HL-60/S4 (cell line): ENCODE data around the gene CACNG4.

Experiments
- in situ Hi-C: fragments of 300-500 bp; cut with MboI; formaldehyde crosslinking; loops from 2 replicates; pipeline ENCODE4 v1.14.3; 2022; ENCODE audit warnings: low sequenced_read_pairs

Gene CACNG4

DNA sequence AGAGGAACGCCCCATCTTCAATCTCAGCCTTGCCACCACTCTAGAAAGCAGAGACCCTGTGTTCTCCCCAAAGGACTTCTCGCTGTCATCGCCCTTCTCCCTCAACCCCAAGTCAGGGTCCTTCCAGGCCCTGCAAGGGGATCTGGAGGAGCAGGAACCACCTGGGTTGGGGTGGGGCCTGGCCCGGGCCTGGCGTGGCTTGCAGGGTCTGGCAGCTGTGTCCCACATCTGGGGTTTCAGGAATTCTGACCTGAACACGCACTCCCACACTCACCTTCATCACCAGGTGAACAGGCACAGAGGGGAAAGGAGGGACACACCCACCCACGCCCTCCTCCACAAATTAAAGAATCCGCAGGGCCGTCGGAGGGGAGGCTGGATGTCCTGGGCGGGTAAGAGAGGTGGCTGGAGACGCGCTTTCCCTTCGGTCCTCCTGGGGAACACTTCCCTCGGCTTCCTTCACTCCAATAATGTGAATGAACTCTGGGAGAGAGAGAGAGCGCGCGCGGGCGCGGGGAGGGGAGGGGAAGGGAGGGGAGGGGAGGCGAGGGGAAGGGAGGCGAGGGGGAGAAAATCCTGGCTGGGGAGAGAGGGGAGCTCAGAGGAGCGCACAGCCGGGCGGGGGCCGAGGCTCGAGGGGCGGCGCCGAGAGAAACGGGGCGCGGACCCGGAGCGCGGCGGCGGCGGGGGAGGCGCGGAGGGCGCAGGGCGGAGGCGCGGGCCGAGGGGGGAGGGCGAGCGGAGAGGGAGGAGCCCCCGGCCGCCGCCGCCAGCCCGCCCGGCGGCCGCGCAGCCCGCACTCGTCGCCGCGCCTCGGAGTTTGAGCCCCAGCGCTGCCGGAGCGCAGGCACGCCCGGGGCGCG lies at the start of gene CACNG4:
TSS of gene CACNG4 (plus strand) at position 799 of the 863 bp plus-strand sequence. CDS start 205 bp downstream, outside the sequence.
- in situ Hi-C loops, result no loop called here

DNA sequence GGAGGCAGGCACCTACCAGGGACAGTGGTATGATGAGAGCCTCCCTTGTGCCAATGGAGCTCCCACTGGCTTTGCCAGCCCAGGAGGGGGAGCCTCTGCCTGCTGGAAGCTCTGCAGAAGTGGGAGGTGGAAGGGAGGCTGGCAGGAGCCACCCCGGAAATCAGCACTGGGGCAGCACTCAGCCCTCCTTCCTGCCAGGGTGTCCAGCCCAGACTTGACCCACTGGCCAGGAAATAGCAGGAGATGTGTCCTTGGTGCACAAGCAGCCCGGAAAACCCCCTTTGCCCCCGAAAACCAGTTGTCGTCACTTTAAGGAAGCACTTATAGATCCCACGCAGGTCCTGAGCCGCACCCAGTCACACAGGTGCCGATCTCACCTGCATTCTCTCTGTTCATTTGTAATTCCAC lies 49.3 kb upstream of the CACNG4 start:
- in situ Hi-C loops, result no loop called here

DNA sequence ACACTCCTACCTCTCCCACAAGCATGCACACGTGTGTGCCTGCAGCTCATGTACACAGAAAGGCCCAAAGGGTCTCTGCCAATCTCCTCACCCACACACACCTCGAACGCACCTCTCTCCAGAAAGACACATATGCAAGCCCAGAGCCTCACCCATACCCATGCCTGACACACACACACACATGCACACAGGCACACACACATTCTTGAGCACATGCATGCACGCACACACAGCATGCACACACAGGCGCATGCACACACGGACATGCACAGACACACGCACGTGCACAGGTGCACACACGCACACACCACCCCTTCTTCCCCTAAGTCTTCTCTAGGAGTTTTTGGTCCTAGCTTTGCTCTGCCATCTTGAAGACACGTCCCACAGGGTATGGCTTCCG lies 48.7 kb upstream of the CACNG4 start:
- in situ Hi-C loops, result no loop called here

DNA sequence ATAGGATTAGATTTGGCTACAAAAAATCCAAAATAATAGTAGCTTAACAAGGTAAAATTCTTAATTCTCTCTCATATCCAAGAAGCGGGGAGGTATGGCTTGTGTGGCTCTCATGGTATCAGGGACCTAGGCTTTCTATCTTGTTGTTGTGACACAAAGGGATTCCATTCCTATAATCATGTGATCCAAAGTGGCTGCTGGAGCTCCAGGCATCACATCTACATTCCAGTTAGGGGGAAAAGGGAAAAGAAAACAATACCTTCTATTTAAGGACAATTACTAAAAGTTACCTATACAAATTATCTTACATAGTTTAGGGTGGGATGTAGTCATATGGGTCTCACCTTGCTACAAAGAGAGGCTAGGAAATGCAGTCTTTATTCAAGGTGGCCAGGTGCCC lies 47.6 kb upstream of the CACNG4 start:
- in situ Hi-C loops, result no loop called here

DNA sequence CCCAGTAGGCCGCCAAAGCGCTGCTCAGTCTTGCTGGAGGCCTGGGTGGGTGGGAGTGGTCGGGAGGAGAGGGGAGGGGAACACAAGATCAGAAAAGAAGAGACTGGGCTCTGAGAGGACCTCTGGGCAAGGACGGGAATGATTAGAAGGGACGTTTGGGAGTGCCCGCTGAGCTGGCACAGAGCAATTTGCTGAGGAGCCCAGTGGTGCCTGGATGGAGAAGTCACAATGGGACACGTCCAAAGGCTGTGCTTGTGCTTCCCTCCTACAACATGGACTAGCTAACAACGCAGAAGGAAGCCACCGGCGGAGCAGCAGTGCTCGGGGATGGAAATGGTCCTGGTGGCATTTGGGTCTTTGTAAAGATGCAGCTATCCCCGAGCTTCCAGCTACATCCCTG lies 45.6 kb upstream of the CACNG4 start:
- in situ Hi-C loops, result no loop called here

DNA sequence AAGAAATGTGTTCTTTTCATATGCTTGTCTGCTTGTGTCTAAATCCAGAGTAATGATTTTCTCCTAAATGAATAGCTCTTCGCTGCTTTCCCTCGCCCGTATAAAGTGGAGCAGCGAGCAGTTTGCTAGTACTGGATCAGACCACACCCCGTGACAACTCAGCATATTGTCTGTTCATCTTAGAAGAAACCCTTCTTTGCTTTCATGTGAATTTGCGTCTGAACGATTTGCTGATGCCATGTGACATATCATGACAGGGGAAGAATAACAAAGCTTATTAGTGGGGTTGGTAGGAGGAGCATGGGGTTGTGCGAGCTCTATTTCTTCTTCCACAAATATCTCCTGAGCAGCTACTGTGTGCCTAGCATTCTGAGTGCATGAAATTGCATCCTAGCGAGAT lies 44.1 kb upstream of the CACNG4 start:
- in situ Hi-C loops, result no loop called here

DNA sequence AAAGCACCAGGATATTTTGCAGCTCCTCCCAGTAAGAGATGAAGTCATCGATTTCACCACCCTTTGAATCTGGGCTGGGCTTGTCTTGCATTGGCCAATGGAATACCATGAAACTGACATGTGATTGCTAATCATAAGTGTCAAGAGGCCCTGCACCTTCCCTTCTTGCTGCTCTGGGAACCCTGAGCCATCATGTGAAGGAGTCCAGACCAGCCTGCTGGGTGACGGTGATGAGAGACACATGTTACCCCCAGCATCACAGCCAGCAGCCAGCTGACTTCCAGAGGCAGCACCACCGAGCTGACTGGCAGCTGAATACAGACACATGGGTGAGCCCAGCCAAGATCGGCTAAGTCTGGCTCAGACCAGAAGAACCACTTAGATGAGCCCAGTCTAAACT lies 43.6 kb upstream of the CACNG4 start:
- in situ Hi-C loops, result no loop called here

DNA sequence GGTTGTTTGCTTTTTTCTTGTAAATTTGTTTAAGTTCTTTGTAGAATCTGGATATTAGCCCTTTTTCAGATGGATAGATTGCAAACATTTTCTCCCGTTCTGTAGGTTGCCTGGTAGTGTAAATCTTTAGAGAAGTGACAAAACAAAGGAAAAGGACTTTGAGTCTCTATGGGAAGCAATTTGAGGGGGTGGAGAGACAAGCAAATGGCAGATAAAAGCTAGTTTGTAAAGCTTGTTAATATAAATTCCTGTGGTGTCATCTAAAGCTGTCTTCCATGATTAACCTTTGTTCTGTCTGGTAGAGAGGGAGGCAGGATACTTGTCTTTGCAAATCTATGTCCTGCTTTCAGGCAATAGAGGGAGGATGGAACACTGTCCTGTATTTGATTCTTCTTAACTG lies 40.6 kb upstream of the CACNG4 start:
- in situ Hi-C loops, result no loop called here

DNA sequence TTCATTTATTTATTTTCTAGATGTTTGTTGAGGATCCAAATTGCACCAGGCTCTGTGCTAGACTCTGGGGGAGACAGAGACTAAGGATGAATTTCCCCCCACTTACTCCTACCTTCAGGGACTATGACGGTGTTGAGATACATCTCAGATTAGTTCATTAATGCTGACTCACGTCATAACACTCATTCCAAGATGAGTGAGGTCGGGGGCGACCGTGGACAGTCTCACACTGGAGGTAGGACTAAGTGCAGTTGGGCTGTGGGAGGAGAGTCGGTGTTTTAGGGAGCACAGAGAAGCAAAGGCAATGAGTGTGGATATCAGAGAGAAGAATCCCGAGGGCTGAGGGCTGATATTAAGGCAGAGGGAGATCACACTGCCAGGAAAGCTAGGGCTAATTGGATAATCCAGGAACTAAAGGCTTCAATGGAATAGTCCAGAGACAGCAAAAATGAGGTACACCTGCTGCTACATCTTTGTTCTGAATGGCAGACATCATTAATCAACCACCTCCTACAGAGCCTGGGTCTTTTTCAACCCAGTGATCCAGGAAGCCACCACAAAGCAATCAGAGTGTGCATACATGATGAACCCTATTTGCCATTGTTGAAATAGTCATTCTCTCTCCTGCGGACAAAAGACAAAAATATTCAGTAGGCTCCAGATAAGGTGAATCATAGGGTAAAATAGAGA lies 38.6 kb upstream of the CACNG4 start:
- in situ Hi-C loops, result no loop called here

DNA sequence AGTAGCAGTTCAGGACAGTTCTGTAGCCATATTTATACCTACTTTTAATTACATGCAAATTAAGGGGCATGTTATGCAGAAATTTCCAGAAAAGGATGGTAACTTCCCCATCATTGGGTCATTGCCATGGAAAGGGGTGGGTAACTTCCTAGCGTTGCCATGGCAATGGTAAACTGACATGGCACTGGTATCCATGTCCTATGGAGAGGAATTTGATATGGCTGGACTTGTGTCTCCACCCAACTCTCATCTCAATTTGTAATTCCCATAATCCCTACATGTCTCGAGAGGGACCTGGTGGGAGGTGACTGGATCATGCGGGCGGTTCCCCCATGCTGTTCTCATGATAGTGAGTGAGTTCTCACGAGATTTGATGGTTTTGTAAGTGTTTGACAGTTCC lies 35.6 kb upstream of the CACNG4 start:
- in situ Hi-C loops, result no loop called here

DNA sequence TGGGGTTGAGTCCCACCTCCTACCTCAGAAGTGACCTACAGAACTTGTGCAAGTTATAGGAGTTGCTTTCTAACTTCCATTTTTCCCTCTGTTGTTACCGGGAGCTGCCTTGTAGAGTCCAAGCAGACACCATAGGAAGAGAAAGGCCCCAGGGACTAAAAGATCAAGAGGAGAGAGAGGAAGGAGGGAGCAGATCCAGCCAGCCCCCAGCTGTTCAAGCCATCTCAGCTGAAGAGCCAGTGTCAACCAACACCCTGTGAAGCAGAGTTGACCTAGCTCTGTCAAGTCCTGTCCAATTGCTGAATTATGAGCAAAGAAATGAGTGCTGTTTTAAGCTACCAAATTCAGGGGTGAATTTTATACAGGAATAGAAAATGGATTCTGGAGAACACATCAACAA lies 34.9 kb upstream of the CACNG4 start:
- in situ Hi-C loops, result no loop called here

DNA sequence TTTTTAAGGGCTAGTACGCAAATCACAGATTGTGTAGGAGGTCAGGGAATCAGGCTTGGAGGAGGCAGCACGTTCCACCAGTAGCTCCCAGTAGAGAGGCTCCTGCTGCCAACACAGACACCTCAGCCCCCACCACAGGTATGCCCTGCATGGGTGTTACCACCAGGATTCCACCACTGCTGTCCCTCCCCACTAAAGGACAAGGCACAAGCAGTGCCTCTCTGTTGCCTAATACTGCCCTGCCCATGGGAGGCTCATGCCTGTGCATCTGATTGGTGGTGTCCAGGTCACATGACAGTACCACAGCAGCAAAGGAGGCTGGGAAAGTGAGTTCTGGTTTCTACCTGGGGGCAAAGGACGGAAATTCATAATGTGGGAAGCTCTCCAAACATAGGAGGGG lies 33.6 kb upstream of the CACNG4 start:
- in situ Hi-C loops, result no loop called here

DNA sequence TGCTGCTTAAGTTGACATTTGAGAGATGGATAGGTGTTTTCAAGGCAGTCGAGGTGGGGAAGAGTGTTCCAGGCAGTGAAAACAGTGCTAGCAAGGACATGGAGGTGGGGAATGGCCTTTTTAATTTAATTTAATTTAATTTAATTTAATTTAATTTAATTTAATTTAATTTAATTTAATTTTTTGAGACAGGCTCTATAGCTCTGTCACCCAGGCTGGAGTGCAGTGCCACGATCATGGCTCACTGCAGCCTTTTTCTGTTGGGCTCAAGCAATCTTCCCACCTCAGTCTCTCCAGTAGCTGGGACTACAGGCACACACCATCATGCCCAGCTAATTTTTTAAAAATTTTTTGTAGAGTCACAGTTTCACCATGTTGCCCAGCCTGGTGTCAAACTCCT lies 32.2 kb upstream of the CACNG4 start:
- in situ Hi-C loops, result no loop called here

DNA sequence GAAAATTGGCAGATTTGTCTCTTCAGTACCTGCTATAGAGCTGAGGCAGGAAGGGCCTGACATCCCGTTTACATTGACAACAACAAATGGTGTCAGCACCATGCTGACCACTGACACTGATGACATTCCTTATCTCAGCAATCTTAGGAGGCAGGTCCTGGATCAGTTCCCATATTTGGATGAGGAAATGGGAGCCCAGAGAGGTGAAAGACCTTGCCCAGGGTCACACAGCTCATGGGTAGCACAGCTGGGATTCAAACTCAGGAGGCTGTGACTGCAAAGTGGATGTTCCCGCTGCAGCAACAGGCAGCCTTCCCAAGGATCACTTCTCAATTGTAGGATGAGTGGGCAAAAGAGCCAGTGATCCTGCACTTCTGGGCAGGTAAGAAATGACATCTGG lies 30.5 kb upstream of the CACNG4 start:
- in situ Hi-C loops, result no loop called here

DNA sequence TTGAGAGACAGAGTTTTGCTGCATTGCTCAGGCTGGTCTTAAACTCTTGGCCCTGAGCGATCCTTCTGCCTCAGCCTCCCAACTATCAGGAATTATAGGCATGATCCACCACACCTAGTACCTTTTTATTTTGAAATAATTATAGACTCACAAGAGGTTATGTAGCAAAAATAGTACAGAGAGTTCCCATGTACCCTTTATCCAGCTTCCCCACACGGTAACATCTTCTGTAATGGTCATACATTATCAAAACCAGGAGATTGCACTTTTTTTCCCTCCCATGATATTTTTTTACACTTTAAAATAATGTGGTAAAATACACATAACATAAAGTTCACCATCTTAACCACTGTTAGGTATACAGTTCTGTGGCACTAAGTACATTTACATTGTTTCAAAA lies 28.8 kb upstream of the CACNG4 start:
- in situ Hi-C loops, result no loop called here

DNA sequence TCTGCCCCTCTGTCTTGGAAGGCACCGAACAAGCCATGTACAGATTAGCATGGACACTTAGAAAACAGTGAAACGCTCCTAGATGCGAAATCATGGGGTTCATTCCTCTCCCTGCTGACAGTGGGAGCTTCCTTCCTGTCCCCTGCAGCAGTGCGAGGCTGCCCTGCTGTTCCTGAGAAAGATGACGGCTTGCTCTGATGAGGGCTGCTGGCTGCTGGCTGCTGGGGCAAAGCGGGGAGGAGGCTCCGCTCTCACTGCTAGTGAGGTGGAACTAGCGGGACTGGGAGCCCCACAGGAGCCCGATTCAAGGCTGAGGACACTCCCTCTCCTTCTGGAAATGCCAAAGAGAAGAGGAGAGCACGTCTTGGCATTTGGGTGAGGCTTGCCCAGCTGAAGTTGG lies 25.9 kb upstream of the CACNG4 start:
- in situ Hi-C loops, result no loop called here

DNA sequence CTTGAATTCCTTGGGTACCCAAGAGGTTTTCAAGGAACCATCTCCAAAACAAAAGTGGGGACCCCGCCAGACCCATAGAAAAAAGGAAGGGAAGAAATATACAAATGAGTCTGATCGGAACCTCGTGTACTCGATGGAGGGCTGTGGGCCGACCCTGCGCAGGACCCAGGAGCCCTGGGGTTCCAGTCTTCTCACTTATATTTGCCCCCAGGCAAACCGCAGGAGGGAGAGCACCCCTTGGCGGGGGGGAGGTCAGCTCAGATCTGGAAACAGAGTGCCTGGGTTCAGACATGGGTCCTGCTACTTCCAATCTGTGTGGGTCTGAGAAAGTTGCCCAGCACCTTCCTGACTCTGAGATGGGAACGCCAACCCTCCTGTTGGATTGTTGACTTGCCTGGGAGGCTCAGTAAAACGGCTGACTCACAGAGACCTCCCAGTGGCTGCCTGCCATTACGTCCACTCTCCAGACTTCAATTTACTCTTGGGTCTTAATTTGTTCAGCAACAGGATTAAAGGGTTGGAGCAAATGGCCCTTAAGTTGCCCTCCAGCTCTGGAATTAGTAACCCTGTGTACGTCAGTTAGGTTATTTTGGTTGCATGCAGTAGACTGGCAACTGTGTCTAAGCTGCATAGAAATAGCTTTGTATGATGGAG lies 24.9 kb upstream of the CACNG4 start:
- in situ Hi-C loops, result no loop called here

DNA sequence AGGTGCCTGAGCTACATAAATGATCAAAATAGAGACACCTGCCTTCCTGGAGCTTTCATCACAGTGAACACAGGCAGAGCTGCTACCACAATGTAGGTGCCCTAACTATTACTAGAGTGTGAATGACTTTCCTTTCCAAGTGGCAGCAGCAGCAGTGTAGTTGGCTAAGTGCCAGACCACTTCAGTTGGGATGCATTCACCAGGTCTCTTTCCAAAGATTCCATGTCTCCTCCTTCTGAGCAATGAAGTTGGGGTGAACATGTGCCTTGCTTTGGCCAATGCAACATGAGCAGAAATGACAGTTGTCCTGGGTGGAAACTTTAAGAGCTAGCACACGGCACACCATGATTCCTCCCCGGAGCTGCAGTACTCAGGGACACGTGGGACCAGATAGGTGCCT lies 23.3 kb upstream of the CACNG4 start:
- in situ Hi-C loops, result no loop called here

DNA sequence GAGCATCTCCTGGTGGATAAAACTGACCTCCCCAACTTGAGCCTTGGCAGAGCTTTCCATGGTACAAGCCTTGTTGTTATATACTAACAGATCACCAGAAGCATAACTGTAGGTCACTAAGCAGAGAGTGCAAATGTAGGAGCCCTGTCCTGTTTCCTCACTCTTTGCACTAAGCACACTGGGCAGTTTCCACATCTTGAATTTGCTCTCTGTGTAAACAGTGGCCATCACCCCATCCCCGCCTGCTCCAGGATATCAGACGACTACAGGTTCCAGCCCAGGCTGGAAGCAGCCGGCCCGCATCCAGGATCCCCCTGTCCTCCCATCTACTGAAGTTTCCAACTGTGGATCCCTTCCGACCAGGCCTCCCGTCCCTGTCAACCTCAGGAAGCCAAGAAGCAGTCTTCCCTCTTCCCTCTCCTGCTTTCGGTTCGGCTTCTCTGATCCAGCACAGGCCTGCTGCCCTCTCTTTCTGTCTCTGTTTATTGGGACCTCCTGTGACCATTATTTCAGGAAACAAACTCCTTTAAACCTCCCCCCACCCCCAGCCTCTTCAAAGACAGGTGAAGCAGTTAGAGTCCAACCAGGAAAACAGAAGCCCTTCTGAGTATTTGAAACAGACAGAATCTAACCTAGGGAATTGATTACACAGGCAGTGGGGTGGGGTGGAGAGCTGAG lies 22.6 kb upstream of the CACNG4 start:
- in situ Hi-C loops, result no loop called here

DNA sequence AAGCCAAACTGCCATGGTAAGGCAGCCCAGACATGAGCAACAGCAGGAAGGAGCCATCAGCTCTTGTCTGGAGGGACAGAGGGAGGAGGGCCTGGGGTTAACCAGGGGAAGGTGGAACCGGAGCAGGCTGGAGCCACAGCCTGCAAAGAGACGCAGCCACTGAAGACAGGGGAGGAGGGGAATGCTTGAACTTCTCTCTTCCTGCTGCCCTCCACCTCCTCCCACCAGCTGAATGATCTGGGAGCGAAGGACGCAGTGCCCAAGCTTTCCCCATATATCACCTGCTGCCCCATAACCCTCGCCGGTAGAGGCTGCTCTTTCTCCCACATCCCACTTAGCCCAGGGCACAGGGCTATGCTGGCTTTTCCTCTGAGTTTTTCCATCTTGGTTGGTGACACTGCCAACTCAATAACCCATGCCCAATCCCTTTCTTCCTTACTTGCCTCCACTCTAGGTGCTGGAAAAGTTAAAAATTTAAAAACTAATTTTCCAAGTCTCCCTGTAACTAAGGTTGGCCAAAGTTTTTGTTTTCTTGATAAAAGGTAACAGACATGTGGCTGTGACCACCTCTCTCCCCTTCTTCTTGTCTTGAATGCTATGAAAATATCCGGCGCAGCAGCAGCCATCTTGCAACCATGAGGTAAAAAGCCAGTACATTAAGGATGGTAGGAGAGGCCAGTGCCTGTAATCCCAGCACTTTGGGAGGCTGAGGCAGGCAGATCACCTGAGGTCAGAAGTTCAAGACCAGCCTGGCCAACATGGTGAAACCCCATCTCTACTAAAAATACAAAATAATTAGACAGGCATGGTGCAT lies 21.8 kb upstream of the CACNG4 start:
- in situ Hi-C loops, result no loop called here

DNA sequence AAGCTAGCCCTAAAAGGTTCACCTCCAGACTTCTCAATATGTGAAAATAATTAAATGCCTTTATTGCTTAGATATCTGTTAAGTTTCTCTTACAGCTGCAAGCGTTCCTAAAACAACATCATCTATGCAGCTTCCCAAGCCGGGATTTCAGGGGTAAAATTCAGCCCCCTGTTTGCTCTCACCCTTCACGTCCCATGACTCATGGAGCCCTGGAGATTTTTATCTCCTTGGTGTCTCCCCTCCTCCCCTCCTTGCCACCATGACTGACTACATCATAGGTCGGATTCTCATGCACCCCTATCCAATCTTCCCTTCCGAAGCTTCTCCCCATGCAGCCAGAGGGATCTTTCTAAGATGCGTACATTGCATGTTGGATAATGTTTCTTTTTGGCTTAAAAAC lies 21.0 kb upstream of the CACNG4 start:
- in situ Hi-C loops, result no loop called here
